ENCODE results near the gene SLC1A1.

GRCh38 chr9:4620057-4620765 is 129.9 kb downstream of the SLC1A1 start:
- TF ChIP-seq CTCF (conservative IDR thresholded peaks at IDR 0.05; ENCODE audit: low read length) (no peak), EZH2phosphoT487 (IDR thresholded peaks at IDR 0.05; ENCODE audit: borderline replicate concordance, low read depth, low read length) (no peak)
